Hepatocyte (in vitro differentiated cells): Measurements from ENCODE around the gene HOMER1. TPM values are rescaled to one million over a fixed set of nuclear protein-coding genes. Genes with fewer than 3 reads are reported as not detected.

Experiments used
- DNase-seq: peaks from one replicate; pipeline ENCODE4 v3.0.0-alpha.2; 2016; ENCODE audit warnings: low spot score
- H2AFZ ChIP-seq: fragments of 200-600 bp; sonication (generic); 2 replicates; pipeline ENCODE4 v1.6.0; 2016; ENCODE audit warnings: antibody characterized with exemption, mild to moderate bottlenecking
- H3K27ac ChIP-seq: fragments of 200-600 bp; sonication (generic); 2 replicates; pipeline ENCODE4 v1.5.1; 2016; ENCODE audit warnings: mild to moderate bottlenecking
- H3K27me3 ChIP-seq: fragments of 200-600 bp; sonication (generic); 2 replicates; pipeline ENCODE4 v1.6.1; 2016
- H3K36me3 ChIP-seq: fragments of 200-600 bp; sonication (generic); replicated peaks from 2 replicates; pipeline ENCODE4 v1.5.1; 2016; ENCODE audit warnings: low read depth; ENCODE audit not compliant: insufficient read depth
- H3K4me1 ChIP-seq: fragments of 200-600 bp; sonication (generic); 2 replicates; pipeline ENCODE4 v1.5.1; 2016; ENCODE audit warnings: mild to moderate bottlenecking, moderate library complexity; ENCODE audit not compliant: insufficient read depth
- H3K4me2 ChIP-seq: fragments of 200-600 bp; sonication (generic); 2 replicates; pipeline ENCODE4 v1.6.0; 2016
- H3K4me3 ChIP-seq: fragments of 200-600 bp; sonication (generic); 2 replicates; pipeline ENCODE4 v1.5.1; 2016; ENCODE audit warnings: mild to moderate bottlenecking
- H3K79me2 ChIP-seq: fragments of 200-600 bp; sonication (generic); 2 replicates; pipeline ENCODE4 v1.6.0; 2017; ENCODE audit warnings: mild to moderate bottlenecking
- H3K9me2 ChIP-seq: fragments of 200-600 bp; sonication (generic); replicated peaks from 2 replicates; pipeline ENCODE4 v1.6.0; 2017; ENCODE audit warnings: mild to moderate bottlenecking; ENCODE audit not compliant: insufficient read depth
- H3K9me3 ChIP-seq: fragments of 200-600 bp; sonication (generic); 2 replicates; pipeline ENCODE4 v1.5.1; 2016; ENCODE audit warnings: low read depth, mild to moderate bottlenecking
- H4K20me1 ChIP-seq: fragments of 200-600 bp; sonication (generic); 2 replicates; pipeline ENCODE4 v1.6.0; 2016; ENCODE audit warnings: mild to moderate bottlenecking; ENCODE audit not compliant: insufficient read depth, poor library complexity, severe bottlenecking
- EZH2 ChIP-seq: fragments of 200-600 bp; sonication (generic); IDR thresholded peaks from 2 replicates; pipeline ENCODE4 v1.6.1; 2016; ENCODE audit warnings: antibody characterized with exemption, mild to moderate bottlenecking, borderline replicate concordance
- EZH2phosphoT487 ChIP-seq: fragments of 200-600 bp; sonication (generic); IDR thresholded peaks from one replicate; pipeline ENCODE4 v1.6.1; 2018; ENCODE audit warnings: antibody characterized with exemption, mild to moderate bottlenecking, low read depth, moderate library complexity; ENCODE audit not compliant: unreplicated experiment, severe bottlenecking
- WGBS: methylation state at CpG from one replicate; pipeline ENCODE4 v1.1.6; 2016; ENCODE audit warnings: low lambda C conversion rate; ENCODE audit errors: missing lambda C conversion rate; 5-methylcytosine and 5-hydroxymethylcytosine counted together
- polyA plus RNA-seq: library from polyadenylated mRNA; unstranded; fragments of >200 nt; fragmentation: Nextera tagmentation; extraction: Ambion mirVana; gene quantifications from 2 replicates; pipeline ENCODE4 v1.2.1, GENCODE V29; 2016
- small RNA-seq: library from RNA; depleted of rRNA; stranded (forward); fragments of <200 nt; gene quantifications from one replicate; pipeline ENCODE3, GENCODE V24; 2014
- total RNA-seq: library from RNA; depleted of rRNA; stranded (reverse); fragments of >200 nt; gene quantifications from 2 replicates; pipeline ENCODE4 v1.2.3, GENCODE V29; 2014
- TF ChIP-seq, protein P1 (sequence below): fragments of 200-600 bp; sonication (generic); IDR thresholded peaks from 2 replicates; pipeline ENCODE4 v1.5.1; 2016; ENCODE audit warnings: antibody characterized with exemption, mild to moderate bottlenecking; ENCODE audit not compliant: poor library complexity

The HOMER1 gene
- total and polyA plus RNA-seq, 2 experiments from 2014 or later = 12.0 to 14.2 TPM

DNA sequence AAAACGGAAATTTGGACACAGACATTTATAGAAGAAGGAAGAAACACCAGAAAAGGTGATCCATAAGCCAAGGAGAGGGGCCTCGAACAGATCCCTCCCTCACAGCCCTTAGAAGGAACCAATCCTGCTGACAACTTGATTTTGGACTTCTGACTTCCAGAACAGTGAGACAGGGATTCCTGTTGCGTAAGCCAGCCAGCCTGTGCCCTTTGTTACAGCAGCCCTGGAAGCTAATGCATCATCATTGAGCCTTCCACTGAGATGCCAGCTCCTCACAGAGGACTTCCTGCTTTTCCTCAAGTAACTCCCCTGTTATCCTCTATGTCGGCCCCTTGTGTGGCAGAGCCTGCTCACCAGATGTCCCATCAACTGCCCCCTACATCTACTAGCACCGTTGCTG, 183.9 kb downstream of the HOMER1 start:
- Histone ChIP-seq H3K27me3 (no peaks in the 10 kb centered on the region), H3K9me2 (no peaks in the 10 kb centered on the region), H3K27ac (no peak overlapping the region), H3K4me1 (no peaks in the 10 kb centered on the region), H2AFZ (no peak overlapping the region), H3K9me3 (no peaks in the 10 kb centered on the region), H3K4me2 (no peak overlapping the region), H3K36me3 (no peaks in the 10 kb centered on the region), H4K20me1 (no peaks in the 10 kb centered on the region), H3K79me2 (no peaks in the 10 kb centered on the region), H3K4me3 (no peak overlapping the region)
- WGBS = 81% methylated on average over 5 of the region's 5 CpGs
- TF ChIP-seq EZH2phosphoT487 = no peak
- TF ChIP-seq, protein P1, sequence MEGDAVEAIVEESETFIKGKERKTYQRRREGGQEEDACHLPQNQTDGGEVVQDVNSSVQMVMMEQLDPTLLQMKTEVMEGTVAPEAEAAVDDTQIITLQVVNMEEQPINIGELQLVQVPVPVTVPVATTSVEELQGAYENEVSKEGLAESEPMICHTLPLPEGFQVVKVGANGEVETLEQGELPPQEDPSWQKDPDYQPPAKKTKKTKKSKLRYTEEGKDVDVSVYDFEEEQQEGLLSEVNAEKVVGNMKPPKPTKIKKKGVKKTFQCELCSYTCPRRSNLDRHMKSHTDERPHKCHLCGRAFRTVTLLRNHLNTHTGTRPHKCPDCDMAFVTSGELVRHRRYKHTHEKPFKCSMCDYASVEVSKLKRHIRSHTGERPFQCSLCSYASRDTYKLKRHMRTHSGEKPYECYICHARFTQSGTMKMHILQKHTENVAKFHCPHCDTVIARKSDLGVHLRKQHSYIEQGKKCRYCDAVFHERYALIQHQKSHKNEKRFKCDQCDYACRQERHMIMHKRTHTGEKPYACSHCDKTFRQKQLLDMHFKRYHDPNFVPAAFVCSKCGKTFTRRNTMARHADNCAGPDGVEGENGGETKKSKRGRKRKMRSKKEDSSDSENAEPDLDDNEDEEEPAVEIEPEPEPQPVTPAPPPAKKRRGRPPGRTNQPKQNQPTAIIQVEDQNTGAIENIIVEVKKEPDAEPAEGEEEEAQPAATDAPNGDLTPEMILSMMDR = no peak
- TF ChIP-seq EZH2 = no peak
- DNase-seq = no peak

DNA sequence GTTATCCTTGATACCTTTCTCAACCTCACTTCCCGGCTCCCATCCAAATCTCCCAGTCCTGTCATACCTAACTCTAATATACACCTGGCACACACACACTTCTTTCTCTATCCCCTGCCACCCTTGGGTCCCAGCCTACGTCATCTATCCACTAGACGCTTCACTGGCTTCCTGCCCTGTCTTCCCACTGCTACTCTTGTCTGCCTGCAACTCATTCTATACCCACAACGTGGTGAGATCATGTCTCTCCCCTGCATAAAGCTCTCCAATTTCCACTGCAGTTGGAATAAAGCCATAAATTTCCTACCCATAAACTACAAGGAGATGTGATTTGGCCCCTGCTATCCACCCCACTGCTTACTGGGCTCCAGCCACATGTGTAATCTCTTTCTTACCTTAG, 184.5 kb downstream of the HOMER1 start:
- no peaks in the 10 kb centered on the region for H3K9me2 ChIP-seq
- H3K36me3 ChIP-seq = no peaks in the 10 kb centered on the region

More for the DNA sequence above, 184.5 kb downstream of the HOMER1 start:
- 94% methylated on average over 4 of the region's 4 CpGs for WGBS
- Histone ChIP-seq H3K27ac (no peak overlapping the region), H3K9me3 (no peaks in the 10 kb centered on the region), H4K20me1 (no peaks in the 10 kb centered on the region), H3K4me3 (no peak overlapping the region), H3K4me1 (no peaks in the 10 kb centered on the region), H3K4me2 (no peak overlapping the region), H3K79me2 (no peaks in the 10 kb centered on the region), H2AFZ (no peak overlapping the region), H3K27me3 (no peaks in the 10 kb centered on the region)
- TF ChIP-seq, protein P1 = no peak
- TF ChIP-seq EZH2 (no peak), EZH2phosphoT487 (no peak)
- no peak for DNase-seq

Small RNAs within 50 kb of the gene (small RNA-seq; reads per million reads assigned to genes)
- not detected for gene RF00019

Other genes with a start within 250 kb of the HOMER1 start
- 44.9 and 51.5 TPM in 2 replicates for gene TENT2, start 98.3 kb upstream of the HOMER1 start, total RNA-seq
- gene TENT2, start 98.3 kb upstream of the HOMER1 start, polyA plus RNA-seq = 18.1 and 22.2 TPM in 2 replicates
- 2.0 and 3.5 TPM in 2 replicates for gene CMYA5, start 175.7 kb upstream of the HOMER1 start, total RNA-seq
- 1.0 and 1.1 TPM in 2 replicates for gene CMYA5, start 175.7 kb upstream of the HOMER1 start, polyA plus RNA-seq